Measurements from ENCODE around the gene DDR1.

DDR1 gene

DNA sequence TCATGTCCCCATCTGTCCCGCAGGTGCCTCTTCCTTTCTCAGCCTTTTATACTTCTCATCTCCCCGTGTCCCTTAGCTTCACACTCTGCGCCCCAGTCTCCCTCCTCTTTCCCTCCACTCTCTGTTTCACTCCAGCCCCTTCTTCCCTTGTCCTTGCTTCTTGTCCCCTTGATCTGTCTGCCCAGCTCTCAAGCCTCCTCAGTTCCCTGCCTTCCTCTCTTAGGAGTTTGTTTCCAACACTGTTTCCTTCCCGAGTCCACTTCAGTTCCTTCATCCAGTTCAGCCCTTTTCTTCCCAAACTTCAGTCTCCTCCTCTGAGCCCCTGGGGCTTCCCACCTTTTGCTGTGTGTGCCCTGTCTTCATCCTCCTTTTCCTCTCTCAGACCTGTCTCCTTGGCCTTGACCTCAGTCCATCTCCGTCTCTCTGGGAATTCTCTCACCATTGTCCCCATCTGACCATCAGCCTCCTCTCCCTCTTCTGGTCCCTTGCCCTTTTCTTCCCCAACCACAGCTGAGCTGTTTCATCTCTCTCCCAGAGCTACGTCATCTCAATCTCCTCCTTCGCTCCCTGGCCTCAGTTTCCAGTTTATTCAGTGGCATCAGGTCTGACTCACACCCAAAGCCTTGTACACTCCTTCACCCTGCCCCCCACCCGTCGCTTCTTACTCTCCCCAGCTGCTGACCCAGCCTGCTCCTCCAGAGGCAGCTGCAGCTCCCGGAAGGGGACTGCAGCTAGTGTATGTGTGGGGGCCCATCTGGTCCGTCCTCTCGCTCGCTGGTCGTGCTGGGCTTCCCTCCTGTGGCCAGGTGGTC, 2.7 kb upstream of the DDR1 start:
- no peak for DNase-seq

DNA sequence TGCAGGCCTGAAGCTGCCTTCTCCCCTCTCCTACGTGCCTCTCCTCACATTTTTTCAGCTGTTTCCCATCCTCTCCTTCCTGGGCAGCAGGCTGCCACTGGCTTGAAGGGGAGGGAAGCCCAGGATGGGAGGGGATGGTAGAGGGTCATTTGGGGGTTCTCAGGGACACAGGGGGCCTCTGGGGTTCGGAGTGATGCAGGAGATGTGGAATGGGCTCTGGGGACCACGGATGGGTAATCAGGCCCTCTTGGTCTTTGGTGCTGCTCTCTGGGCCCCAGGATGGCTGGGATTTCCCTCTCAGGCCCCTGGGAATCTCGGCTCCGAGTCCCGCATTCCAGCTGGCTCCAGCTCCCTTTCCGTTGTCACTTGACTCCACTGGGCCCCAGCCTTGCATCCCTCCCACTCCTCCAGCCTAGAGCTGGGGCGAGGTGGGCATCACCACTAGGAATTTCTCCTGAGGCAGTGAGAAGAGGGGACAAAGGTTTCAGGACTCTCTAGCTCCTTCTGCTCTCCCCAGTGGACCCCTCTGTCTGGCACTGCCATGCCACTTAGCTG, 2.0 kb upstream of the DDR1 start:
- no peak for DNase-seq

DNA sequence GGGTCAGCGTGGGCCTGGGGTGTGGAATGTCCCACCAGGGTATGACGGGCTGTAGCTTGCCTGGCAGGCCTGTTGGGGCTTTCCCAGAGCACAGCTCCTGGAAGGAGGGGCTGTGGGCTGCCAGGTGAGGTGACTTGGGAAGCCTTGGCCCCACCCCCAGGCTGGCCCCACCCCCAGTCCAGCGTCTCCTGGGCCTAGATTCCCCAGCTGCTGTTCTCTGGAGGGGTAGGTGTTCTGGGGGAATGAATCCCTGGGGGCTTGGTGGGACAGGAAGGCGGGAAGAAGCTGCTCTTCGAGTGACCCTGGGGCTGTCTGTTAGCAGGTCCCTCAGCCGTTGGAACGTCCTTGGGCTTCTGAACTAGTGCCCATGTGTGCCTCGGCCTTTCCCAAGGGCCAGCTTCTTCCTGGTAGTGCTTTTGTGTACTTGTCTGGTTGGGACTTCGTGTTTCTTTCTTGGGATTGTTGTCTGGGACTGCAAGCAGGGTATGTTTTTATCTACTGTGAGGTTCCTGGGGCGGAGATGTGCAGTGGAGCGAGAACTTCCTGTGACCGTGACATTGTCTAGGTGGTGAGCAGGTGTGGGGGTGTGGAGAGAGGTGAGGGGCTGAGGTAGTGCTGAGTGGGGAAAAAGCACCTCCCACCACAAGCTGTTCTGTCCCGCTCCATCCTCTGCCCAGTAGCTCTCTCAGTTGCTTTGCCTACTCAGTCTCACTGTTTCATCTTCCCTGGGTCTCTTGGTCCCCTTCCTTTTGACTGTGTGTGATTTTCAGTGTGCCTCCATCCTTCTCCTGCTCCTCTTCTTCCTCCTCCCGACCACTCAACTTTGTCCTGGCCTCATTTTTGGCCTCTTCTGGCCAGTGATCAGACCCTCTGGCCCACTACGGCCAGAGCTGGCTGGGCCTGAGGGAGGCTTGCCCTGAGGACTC, 1.3 kb upstream of the DDR1 start:
- DNase-seq = no peak

DNA sequence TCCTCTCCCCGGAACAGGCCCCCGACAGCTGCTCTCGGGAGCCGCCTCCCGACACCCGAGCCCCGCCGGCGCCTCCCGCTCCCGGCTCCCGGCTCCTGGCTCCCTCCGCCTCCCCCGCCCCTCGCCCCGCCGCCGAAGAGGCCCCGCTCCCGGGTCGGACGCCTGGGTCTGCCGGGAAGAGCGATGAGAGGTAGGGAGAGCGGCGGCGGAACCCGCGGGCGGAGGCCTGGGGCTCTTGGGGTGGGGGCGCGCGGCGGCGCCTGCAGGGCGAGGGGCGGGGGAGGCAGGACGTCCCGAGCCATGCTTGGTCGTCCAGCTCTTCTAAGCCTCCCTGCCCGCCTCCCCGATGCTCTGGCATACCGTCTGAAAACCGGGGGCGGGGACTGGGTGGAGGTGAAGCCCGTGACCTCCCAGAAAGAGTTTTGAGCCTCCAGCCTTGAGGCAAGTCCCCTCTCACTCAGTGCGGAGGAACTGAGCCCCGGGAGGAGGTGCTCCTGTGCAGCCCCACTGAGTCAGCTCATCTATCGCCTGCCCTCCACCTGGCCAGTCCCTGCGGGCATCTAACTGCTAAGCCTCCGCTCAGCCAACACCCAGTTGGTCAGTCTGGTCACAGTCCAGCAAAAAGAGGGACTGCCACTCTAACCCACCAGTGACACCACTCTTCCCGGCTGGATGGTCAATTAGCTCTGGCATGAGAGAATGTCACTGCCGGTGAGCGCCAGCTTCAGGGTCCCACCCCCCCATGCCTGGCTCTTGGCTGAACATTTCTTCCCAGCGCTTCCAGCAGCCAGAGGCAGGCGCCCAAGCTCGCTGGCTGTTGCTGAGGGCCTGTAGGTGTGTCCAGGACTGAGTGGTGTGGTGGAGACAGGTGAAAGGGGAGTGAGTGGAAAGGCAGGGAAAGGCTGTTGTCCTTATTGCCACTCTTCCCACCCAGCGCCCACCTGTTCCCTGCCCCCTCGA, 482 bp downstream of the DDR1 start:
- DNase-seq = peak; percentile 73

DNA sequence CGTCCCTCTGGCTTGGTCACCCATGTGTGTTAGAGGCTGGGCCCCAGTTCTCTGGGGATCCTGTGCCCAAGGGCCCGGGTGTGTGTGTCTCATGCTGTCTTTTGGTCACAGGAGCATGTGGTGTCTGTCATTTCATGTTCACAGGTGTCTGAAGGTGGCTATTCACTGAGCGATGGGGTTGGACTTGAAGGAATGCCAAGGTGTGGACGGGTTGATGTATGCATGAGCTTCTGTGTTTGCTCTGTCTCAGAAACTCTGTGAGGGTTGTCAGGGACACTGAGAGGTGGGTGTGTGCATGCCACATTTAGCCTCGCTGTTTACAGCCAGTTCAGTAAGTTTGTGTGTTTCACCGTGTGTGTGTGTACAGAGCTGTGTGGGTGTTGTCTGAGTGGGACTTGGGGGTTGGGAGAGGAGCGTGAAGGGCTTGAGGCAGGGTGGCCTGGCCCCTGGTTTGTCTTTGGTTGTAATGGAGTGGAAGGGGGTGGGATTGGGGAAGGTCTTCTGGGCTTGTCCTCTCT, 1.2 kb downstream of the DDR1 start:
- peak; percentile 47 for DNase-seq

DNA sequence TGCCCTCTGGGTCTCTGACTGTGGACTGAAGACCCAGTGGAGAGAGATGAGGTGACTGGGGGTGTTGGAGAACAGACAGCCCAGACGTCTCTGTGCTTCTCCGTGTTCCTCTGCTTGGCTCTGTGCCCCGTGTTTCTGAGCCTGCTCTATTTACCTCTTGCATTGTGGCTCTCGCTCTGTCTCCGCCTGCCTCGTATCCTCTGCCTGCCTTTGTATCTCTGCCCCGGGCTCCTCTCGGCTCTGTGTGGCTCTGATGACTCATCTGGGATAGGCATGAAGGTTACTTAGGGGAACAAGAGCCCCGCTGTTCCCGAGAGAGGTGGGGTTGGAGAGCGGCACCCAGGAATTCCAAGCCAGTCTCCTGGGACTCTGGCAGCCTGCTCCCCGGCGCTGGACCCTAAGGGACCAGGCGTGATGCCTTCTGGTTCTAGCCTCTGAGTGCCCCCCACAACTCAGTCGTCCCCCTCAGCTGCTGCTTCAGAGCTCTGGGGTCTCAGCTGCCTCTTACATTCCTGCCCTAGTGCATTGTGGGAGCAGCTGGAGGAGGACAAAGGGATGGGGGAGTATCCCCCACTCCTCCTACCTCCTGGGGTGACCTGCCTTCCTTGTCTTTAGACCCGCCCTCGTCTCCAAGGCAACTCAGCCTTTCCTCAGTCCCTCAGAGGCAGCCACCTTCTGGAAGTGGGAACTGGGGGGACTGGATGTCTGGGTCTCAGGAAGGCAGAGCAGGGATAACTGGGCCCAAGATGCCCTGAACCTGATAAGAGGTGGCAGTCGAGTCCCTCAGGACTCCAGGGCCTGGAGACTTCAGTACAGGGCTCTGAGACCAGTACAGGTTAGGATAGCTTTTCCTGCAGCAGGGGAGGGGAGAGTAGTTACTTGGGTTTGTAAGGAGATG, 1.9 kb downstream of the DDR1 start:
- peak; percentile 79 for DNase-seq

DNA sequence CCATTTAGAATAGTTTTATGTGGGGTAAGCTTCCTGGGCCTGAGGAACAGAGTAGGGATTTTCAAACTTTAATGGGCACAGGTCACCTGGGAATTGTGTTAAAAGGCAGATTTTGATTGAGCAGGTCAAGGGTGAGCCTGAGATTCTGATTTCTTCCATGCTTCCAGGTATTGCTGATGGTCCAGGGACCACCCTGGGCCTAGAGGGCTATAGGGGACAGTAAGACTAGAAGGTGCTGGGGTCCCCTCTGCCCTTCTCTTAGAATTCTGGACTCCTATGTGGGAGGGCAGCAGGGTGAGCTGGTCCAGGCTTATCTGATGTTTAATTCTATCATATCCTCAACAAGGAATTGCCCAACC, 2.6 kb downstream of the DDR1 start:
- no peak for DNase-seq

DNA sequence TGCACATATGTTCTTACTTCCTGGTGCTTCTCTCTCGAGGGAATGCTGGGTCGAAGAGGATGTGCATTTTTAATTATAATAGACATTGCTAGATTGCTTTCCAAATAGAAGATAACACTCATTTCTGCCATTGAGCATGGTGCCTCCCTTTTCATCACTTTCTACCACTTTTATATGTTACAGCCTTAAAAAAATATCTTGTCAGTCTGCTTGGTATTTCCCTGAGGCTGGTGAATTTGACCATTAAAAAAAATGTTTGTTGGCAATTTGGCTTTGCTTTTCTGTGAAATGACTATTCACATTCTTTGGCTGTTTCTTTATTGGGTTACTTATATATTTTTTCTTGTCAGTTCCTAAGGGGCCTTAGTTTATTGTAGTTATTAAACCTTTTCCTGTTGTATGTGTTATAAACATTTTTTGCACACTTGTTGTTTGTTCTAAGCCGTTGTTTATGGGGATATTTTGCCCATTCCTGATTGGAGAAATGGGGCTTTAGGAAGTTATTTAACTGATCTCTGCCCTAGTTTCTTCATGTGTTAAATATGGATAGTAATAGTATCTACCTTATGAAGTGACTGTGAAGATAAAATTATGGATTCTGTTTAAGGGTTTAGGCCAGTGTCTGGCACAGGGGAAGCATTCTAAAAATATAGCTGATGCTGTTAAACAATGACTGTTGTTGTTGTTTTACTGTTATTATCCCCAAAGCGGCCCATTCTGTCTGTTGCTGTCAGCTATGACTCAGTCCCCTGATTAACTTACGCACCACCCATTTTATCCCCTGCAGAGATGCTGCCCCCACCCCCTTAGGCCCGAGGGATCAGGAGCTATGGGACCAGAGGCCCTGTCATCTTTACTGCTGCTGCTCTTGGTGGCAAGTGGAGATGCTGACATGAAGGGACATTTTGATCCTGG, 3.8 kb downstream of the DDR1 start:
- peak; percentile 15 for DNase-seq

DNA sequence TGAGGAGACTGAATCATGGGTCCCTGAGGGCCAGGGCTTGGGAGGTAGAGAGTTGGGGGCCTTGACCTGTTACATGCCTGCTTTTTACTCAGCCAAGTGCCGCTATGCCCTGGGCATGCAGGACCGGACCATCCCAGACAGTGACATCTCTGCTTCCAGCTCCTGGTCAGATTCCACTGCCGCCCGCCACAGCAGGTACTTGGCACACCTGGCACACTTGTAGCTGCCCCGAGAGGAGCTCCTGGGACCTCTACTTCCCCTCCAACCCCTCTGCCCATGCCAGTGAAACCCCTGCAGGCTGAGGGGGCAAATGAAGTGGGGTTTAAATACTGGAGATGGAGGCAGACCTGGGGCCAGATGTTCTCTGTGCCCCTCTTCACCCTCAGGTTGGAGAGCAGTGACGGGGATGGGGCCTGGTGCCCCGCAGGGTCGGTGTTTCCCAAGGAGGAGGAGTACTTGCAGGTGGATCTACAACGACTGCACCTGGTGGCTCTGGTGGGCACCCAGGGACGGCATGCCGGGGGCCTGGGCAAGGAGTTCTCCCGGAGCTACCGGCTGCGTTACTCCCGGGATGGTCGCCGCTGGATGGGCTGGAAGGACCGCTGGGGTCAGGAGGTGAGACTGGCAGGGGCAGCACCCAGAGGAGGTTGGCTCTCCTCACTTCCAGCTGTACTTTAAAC, 4.6 kb downstream of the DDR1 start:
- DNase-seq = peak; percentile 5

DNA sequence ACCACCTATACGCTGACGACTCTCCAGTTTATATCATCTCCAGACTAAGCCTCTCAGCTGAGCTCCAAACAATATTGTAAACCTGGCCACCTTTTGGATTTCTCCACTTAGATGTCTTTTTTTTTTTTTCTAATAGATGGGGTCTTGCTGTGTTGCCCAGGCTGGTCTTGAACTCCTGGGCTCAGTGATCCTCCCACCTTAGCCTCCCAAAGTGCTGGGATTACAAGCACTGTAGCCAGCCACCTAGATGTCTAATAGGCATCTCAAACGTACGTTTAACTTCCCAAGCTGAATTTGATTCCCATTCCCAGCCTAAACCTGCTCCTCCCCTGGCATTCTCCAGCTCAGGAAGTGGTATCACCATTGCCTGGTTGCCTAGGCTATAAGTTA, 5.2 kb downstream of the DDR1 start:
- peak; percentile 18 for DNase-seq

DNA sequence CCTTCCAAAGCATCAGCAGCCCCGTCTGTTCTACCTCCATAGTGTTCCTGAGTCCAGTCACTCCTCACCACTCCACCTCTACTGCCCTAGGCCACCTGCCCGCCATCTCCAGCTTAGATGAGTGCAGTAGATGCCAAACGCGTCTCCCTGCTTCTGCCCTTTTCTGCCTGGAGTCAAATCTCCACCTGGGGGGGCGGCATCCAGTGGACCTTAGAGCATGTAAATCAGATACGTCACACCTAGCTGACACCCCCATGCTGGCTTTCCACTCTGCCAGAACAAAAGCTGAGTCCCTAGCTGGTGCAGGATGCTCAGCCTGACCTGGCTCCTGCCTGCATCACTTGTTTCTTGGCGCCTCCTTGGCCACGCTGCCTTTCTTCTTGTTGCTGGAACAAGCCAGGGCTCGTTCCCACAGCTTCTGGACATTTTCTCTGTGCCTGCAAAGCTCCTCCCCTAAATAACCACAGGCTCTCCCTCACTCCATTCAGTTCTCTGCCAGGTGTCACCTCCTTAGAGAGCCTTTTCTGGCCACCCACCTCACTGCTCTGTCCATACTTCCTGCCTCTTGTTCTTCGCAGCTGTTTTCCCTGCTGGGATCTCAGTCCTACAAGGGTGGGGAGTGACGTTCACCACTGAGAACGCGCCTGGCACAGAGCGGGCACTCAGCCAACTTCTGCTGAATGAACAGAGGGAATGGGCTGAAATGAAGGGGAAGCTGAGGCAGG, 5.8 kb downstream of the DDR1 start:
- peak; percentile 13 for DNase-seq

DNA sequence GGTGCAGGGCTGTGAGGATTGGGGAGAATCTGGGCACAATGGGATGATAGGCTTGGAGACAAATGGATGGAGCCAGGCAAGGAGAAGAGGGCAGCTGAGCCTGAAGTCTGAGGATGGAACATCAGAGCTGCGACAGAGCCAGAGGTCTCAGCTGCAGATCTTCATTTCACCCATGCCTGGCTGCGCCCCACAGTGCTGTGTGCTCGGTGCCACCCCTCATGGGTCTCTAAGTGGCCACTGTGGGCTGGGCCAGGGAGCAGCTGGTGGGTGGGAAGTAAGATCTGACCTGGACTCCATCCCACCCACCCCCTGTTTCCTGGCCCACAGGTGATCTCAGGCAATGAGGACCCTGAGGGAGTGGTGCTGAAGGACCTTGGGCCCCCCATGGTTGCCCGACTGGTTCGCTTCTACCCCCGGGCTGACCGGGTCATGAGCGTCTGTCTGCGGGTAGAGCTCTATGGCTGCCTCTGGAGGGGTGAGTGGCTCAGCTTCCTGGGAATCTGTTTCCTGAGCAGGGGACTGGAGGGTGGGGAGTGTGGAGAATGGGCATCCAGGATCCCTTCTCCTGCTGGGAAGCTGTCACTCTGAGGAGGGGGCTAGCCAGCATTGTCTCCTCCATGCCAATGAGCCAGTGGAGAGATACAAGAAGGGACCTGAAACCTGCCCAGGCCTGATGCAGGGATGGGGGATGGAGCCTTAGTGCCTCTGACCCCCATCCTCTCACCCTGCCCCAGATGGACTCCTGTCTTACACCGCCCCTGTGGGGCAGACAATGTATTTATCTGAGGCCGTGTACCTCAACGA, 6.5 kb downstream of the DDR1 start:
- DNase-seq = peak; percentile 28

DNA sequence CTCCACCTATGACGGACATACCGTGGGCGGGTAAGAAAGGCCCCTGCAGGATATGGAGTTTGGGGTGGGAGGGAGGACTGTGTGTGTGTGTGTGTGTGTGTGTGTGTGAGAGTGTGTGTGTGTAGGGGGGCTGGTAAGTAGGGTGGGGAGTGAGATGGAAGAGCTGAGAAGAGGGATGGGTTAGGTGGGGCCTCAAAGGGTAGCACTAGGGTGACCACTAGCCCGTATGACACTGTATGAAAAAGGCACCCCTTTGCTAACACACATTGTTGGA, 7.1 kb downstream of the DDR1 start:
- DNase-seq = no peak

DNA sequence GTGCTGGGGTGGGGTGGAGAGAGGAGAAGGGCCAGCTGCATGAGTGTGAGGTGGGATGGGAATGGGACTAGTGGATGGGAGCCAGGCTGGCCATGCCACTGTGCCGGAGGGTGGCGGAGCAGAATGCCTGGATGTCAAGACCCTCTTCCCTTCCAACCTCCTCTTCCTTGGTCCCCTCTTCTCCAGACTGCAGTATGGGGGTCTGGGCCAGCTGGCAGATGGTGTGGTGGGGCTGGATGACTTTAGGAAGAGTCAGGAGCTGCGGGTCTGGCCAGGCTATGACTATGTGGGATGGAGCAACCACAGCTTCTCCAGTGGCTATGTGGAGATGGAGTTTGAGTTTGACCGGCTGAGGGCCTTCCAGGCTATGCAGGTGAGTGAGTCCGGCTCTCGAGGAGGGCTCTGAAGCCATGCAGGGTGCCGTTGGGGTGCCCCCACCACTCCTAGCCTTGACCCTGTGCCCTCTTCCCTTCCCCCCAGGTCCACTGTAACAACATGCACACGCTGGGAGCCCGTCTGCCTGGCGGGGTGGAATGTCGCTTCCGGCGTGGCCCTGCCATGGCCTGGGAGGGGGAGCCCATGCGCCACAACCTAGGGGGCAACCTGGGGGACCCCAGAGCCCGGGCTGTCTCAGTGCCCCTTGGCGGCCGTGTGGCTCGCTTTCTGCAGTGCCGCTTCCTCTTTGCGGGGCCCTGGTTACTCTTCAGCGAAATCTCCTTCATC, 7.7 kb downstream of the DDR1 start:
- DNase-seq = peak; percentile 19

DNA sequence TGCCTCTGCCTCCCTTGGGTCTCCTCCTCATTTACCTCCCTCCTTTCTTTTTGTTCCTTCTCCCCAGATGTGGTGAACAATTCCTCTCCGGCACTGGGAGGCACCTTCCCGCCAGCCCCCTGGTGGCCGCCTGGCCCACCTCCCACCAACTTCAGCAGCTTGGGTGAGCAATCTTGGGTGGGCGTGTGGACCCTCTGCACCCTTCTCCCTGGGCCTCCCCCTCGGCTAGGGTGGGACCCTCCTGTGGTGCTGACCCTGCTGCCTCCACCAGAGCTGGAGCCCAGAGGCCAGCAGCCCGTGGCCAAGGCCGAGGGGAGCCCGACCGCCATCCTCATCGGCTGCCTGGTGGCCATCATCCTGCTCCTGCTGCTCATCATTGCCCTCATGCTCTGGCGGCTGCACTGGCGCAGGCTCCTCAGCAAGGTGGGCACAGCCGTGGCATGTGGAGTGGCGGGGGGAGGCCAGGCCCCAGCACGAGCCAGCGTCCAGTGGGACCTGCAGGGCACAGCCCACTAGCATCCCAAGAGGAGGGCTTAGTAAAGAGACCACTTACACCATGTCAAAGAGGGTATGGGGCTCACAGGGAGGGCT, 8.8 kb downstream of the DDR1 start:
- DNase-seq = peak; percentile 68

DNA sequence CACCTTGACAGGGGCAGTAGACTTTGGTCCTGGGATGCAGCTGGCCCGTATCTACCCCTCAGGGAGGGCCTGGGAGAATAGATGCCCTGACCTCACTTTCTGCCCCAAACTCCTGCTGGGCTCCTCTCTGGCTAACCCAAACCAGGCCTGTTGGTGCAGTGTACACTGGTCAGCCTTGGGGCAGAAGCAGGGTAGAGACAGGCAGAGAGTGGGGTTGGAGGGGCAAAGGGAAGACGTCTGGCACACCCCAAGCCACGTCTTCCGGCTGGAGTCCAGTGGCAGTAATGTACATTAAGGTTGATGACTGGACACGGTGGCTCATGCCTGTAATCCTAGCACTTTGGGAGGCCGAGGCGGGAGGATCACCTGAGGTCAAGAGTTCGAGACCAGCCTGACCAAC, 9.3 kb downstream of the DDR1 start:
- DNase-seq = no peak

DNA sequence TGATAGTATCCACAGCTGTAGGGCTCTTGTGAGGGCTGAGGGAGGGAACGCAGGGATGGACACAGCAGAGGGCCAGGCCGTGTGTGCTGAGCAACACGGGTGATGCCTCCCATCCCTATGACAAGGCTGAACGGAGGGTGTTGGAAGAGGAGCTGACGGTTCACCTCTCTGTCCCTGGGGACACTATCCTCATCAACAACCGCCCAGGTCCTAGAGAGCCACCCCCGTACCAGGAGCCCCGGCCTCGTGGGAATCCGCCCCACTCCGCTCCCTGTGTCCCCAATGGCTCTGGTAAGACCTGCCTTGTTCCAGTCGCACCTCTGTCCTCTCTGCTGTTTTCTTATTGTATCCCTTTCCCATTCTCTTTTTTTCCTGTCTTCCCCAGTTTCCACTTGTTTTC, 10.1 kb downstream of the DDR1 start:
- no peak for DNase-seq

Measured in 8988T (cell line).